ENCODE results near the gene ZNF618. TPM values are rescaled to one million over a fixed set of nuclear protein-coding genes. Genes with fewer than 3 reads are reported as not detected.

Gene ZNF618
- total RNA-seq, 2 donors from 2014 or later, result 16.6 to 24.9 TPM

DNA sequence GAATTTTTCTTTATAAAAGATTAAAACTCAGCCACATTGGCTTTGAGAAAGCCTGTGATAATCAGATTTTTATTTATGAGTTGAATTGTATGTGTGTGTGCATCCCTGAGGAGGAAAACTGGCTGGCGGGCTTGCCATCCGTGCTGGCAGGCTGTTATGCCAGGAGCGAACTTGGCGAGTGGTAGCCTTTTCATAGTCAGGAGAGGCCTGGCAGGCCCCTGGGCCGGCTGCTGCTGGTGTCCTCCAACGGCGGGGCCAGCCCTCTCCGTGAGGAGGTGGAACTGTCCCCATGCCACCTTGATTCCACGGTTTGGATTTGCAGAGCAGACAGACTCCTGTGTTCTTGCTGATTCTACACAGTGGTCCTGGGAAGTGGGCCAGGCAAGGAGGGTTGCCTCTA, 43.3 kb downstream of the ZNF618 start:
- ATAC-seq (ENCODE audit: insufficient number of reproducible peaks, low FRiP score, low read depth), result no peak
- Histone ChIP-seq H3K4me3 (peak overlapping the region; percentile 37), H3K9me3 (no peaks in the 10 kb centered on the region), H3K36me3 (no peaks in the 10 kb centered on the region), H3K4me1 (ENCODE audit: control insufficient read depth in 1 of 2, low read depth in 2 of 2) (peaks cover 10 to 33% of the 10 kb centered on the region in 2 donors), H3K27me3 (replicated peaks; ENCODE audit: insufficient read depth) (no peaks in the 10 kb centered on the region), H3K27ac (peak overlapping the region; percentile 39 to 52)
- no peak for TF ChIP-seq CTCF (IDR thresholded peaks at IDR 0.05)
- DNase-seq (ENCODE audit: low spot score), result no peak

DNA sequence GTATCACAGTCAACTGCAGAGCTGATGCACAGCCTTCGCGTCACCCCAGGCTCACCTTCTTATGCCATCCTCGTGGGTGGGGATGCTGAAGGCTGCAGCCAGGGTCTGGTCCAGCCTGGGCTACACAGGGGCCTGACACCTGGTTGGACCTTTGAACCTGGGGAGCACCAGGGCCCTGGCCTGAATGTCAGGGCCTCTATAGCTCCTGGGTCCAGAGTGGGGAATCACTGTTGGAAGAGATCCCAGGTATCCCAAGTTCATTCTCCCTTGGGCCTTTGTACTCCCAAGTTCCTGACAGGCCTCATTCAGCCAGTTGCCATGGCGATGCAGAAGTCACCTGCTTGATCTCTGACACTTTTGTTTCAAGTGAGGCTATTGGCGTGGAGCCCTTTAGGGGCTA, 43.8 kb downstream of the ZNF618 start:
- no peak for TF ChIP-seq CTCF (IDR thresholded peaks at IDR 0.05)
- no peaks in the 10 kb centered on the region for H3K36me3 ChIP-seq
- H3K9me3 ChIP-seq, result no peaks in the 10 kb centered on the region
- DNase-seq (ENCODE audit: low spot score), result no peak
- ATAC-seq (ENCODE audit: insufficient number of reproducible peaks, low FRiP score, low read depth), result no peak
- H3K4me1 ChIP-seq (ENCODE audit: control insufficient read depth in 1 of 2, low read depth in 2 of 2), result peaks cover 10 to 28% of the 10 kb centered on the region in 2 donors
- no peaks in the 10 kb centered on the region for H3K27me3 ChIP-seq (replicated peaks; ENCODE audit: insufficient read depth)
- no peak overlapping the region for H3K4me3 ChIP-seq
- peak overlapping the region in 1 of 2 donors; percentile 52 for H3K27ac ChIP-seq

DNA sequence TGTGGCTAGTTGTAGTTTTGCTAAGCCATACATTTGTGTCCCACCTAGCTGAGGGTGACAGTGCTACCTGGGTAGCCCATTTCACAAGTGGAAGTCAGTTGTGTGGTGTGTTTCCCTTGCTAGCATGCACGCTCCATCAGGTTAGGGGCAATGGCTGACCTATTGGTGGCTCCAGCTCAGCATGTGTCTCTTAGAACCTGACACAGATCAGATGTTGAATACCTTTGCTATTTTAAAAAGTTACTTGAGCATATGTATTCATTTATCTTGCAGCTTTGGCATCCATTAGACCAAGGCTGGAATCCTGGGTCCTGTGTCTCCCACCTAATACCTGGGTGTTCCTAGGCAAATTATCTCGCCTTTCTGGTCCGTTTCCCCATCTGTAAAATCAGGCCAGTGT, 44.8 kb downstream of the ZNF618 start:
- Histone ChIP-seq H3K27ac (no peak overlapping the region), H3K9me3 (no peaks in the 10 kb centered on the region), H3K4me3 (no peak overlapping the region), H3K36me3 (no peaks in the 10 kb centered on the region), H3K4me1 (ENCODE audit: control insufficient read depth in 1 of 2, low read depth in 2 of 2) (peaks cover 10 to 24% of the 10 kb centered on the region in 2 donors), H3K27me3 (replicated peaks; ENCODE audit: insufficient read depth) (no peaks in the 10 kb centered on the region)
- DNase-seq (ENCODE audit: low spot score) (no peak), ATAC-seq (ENCODE audit: insufficient number of reproducible peaks, low FRiP score, low read depth) (no peak)
- TF ChIP-seq CTCF (IDR thresholded peaks at IDR 0.05), result no peak

GRCh38 chr9:113921396-113921925, 45.4 kb downstream of the ZNF618 start:
- Histone ChIP-seq H3K27me3 (replicated peaks; ENCODE audit: insufficient read depth) (no peaks in the 10 kb centered on the region), H3K4me1 (ENCODE audit: control insufficient read depth in 1 of 2, low read depth in 2 of 2) (peaks cover 10 to 24% of the 10 kb centered on the region in 2 donors), H3K27ac (no peak overlapping the region), H3K36me3 (no peaks in the 10 kb centered on the region), H3K4me3 (no peak overlapping the region), H3K9me3 (no peaks in the 10 kb centered on the region)
- no peak for DNase-seq (ENCODE audit: low spot score)
- no peak for ATAC-seq (ENCODE audit: insufficient number of reproducible peaks, low FRiP score, low read depth)
- no peak for TF ChIP-seq CTCF (IDR thresholded peaks at IDR 0.05)

DNA sequence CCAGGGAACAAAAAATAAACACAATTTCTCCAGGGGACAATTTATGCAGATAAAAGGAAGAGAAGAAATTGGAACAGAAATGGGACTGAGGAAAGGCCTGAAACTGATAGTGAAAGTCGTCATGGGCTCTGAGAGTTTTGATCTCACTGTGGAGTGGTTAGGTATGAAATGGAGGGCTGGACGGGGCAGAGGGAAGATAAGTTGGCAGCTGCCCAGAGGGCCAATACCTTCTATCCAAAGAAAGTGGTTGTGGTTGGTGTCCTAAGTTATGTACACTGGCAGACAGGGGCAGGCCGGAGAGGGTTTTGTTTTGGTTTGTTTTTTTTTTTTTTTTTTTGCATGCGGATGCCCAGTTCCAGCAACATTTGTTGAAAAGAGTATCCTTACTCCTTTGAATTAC, 46.1 kb downstream of the ZNF618 start:
- no peak for ATAC-seq (ENCODE audit: insufficient number of reproducible peaks, low FRiP score, low read depth)
- no peak overlapping the region for H3K4me3 ChIP-seq
- H3K4me1 ChIP-seq (ENCODE audit: control insufficient read depth in 1 of 2, low read depth in 2 of 2), result peaks cover 10 to 24% of the 10 kb centered on the region in 2 donors
- no peaks in the 10 kb centered on the region for H3K9me3 ChIP-seq
- DNase-seq (ENCODE audit: low spot score), result no peak
- no peak for TF ChIP-seq CTCF (IDR thresholded peaks at IDR 0.05)
- H3K27me3 ChIP-seq (replicated peaks; ENCODE audit: insufficient read depth), result no peaks in the 10 kb centered on the region
- H3K27ac ChIP-seq, result no peak overlapping the region
- H3K36me3 ChIP-seq, result no peaks in the 10 kb centered on the region

All from thoracic aorta (tissue), 2 donors.